Esophagus squamous epithelium (tissue), 4 donors: ENCODE results near the gene BANP.

Experiments
- POLR2A ChIP-seq, 4 donors: fragments of 450-650 bp; IDR thresholded peaks; one replicate each; pipeline ENCODE4 v1.6.1; 2017; ENCODE audit warnings: antibody characterized with exemption in 4 of 4, mild to moderate bottlenecking in 4 of 4, moderate library complexity in 3 of 4
- TF ChIP-seq, protein P1 (sequence below), 6 experiments: fragments of 450-650 bp in 4 of 6; fragments of 200-600 bp in 2 of 6; sonication (generic) in 2 of 6; IDR thresholded peaks; one replicate each; pipeline ENCODE4 v1.5.1; 2016 to 2019; ENCODE audit warnings: antibody characterized with exemption in 6 of 6, mild to moderate bottlenecking in 4 of 6, moderate library complexity in 4 of 6

DNA sequence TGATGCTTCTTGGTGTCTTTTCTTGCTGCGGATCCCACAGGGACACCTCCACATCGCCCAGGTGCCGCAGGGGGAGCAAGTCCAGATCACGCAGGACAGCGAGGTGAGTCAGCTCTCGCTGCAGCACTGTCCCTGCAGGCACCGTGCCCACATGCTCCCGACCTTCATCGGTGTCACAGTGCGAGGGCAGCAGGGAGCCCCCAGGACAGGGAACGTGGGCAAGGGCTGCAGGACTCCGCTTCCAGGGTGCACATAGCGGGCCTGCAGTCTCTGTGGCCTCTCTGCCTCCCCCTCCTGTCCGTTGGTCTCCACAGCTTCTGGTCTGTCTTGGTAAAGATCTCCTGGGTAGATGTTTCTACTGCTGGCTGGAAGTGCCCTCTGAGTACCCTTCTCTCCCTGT is 84.1 kb downstream of the BANP start:
- TF ChIP-seq, protein P1, sequence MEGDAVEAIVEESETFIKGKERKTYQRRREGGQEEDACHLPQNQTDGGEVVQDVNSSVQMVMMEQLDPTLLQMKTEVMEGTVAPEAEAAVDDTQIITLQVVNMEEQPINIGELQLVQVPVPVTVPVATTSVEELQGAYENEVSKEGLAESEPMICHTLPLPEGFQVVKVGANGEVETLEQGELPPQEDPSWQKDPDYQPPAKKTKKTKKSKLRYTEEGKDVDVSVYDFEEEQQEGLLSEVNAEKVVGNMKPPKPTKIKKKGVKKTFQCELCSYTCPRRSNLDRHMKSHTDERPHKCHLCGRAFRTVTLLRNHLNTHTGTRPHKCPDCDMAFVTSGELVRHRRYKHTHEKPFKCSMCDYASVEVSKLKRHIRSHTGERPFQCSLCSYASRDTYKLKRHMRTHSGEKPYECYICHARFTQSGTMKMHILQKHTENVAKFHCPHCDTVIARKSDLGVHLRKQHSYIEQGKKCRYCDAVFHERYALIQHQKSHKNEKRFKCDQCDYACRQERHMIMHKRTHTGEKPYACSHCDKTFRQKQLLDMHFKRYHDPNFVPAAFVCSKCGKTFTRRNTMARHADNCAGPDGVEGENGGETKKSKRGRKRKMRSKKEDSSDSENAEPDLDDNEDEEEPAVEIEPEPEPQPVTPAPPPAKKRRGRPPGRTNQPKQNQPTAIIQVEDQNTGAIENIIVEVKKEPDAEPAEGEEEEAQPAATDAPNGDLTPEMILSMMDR (IDR thresholded peaks at IDR 0.05), result no peak
- TF ChIP-seq POLR2A (IDR thresholded peaks at IDR 0.05), result no peak
